Stimulated activated CD4-positive, alpha-beta T cell treated with anti-CD3 and anti-CD28 coated beads, Interleukin-15, amount 100 ng/mL, for 1 hour (primary cell): ENCODE data around the gene OR1J1.
A peak's percentile ranks its signal among the peaks of the same experiment; 100 is the strongest.

Experiments
- DNase-seq, 2 donors: peaks; one replicate each; pipeline ENCODE4 v3.0.0-alpha.2; 2020; ENCODE audit warnings: low read depth in 1 of 2, low spot score in 1 of 2

OR1J1 gene

GRCh38 chr9:122477826-122478225 is at the start of gene OR1J1:
Gene OR1J1, minus strand, starts transcription at chr9:122477926. Its CDS starts 0 bp downstream, at chr9:122477926.
- no peak for DNase-seq

GRCh38 chr9:122527193-122527592 is 49.5 kb upstream of the OR1J1 start, which contains the start of gene OR1N1:
Gene OR1N1, minus strand, starts transcription at chr9:122527293. Its CDS starts 0 bp downstream, at chr9:122527293.
- no peak for DNase-seq

DNA sequence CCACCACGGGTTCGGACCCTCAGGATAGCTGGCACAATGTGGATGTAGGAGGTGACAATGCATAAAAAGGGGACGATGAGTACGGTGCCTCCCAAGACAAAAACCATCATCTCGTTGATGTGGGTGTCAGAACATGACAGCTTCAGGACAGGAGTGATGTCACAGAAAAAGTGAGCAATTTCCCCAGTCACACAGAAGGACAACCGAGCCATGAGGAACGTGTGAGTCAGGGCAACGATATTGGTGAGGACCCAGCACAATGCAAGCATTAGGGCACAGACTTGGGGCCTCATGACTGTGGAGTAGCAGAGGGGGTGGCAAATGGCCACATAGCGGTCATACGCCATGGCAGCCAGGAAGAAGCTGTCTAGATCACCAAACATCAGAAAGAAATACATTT is 48.9 kb upstream of the OR1J1 start:
- no peak for DNase-seq

DNA sequence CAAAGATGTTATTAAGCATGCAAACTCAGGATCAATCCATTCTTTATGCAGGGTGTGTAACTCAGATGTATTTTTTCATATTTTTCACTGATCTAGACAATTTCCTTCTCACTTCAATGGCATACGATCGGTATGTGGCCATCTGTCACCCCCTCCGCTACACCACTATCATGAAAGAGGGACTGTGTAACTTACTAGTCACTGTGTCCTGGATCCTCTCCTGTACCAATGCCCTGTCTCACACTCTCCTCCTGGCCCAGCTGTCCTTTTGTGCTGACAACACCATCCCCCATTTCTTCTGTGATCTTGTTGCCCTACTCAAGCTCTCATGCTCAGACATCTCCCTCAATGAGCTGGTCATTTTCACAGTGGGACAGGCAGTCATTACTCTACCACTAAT is 41.6 kb upstream of the OR1J1 start:
- DNase-seq = no peak

DNA sequence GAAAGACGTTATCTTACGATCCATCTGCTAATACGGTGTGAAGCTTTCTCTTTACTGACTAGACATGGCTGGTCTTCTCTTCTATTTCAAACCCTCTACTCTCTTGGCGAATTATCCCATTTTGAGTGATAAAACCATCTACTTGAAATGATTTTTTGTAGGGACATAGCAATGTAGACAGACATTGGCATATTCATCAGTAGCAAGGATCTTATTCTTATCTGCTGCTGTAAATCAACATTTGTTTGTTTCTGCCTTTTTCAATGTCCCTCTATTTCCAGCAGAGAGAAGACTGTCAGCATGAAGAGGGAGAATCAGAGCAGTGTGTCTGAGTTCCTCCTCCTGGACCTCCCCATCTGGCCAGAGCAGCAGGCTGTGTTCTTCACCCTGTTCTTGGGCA is 41.1 kb upstream of the OR1J1 start, which contains the start of gene OR1J4:
TSS of gene OR1J4 (plus strand) at position 301 of the 400 bp plus-strand sequence. CDS start at position 301, 0 bp downstream.
- DNase-seq = no peak

DNA sequence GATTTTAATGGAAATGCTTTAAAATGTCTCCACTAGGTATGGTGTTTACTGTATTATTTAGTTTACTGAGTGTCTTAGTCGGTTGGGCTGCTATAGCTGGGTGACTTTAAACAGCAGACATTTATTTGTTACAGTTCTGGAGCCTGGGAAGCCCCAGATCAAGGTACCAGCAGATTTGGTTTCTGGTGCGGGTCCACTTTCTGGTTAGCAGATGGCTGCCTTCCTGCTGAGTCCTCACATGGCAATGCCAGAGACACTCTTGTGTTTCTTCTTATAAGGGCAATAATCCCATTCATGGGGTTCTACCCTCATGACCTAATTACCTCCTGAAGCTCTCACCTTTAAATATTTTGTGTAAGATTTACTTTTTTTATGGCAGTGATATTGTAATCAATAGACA is 40.5 kb upstream of the OR1J1 start:
- DNase-seq = no peak

- no peak for DNase-seq
Observed at GRCh38 chr9:122510502-122510901, 32.8 kb upstream of the OR1J1 start, which contains the start of gene OR1J2. Gene OR1J2, plus strand, starts transcription at chr9:122510802. Its CDS starts 0 bp downstream, at chr9:122510802.

GRCh38 chr9:122506964-122507363 is 29.2 kb upstream of the OR1J1 start:
- no peak for DNase-seq

GRCh38 chr9:122498883-122499288 is 21.2 kb upstream of the OR1J1 start:
- no peak for DNase-seq

DNA sequence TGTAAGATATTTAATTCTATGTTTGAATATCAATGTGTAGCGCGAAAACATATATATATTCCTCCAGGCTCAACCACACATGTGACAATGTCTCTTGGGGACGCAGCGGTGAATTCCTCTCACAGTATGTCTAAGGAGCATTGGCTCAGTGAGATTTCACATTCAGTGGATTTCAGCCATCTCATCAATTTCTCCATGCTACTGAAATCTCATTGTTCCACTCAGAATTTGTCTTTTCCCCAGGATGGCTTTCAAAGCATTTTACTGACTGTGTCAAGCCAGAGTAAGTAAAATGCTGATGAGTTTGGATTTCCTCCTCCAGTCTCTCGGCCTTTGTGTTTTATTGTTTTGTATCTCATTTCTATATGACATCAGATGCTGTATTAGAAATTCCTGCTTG is 1.3 kb upstream of the OR1J1 start:
- DNase-seq = no peak

- no peak for DNase-seq
Observed at GRCh38 chr9:122477346-122477745, 380 bp downstream of the OR1J1 start.

DNA sequence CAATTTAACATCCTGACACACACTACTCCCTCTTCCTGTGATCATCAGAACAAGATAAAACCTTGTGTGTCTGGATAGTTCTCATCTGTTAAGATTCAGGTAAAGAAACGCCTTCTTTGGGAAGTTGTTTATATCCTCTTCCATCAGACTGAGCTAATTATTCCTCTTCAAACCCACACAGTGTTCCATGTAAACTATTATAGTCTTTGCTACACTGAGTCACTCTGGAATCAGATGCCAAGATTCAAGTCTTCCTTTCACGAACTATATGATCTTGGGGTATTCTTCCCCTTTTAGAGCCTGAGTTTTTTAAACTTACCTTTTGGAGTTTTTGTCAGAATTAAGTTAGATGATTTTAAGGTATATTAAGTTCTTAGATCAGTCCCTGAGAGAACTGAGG is 2.0 kb downstream of the OR1J1 start:
- no peak for DNase-seq

DNA sequence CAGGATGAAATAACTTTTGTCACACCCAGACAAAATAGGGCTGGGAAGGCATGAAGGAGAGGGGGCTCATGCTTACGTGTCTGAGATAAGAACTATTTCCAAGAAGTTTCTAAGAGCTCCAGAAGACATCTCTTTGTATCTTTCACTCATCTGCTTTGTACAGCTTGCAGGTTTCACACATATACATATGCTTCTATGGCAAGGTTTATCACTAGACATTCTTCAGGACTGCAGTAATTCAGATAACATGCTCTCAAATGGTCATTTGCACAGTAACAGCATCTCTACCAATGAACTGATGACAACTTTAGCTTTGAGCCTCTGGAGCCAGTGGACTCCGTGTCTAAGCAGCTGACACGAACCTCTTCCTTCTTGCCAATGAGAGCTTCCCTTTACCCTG is 3.2 kb downstream of the OR1J1 start:
- no peak for DNase-seq

DNA sequence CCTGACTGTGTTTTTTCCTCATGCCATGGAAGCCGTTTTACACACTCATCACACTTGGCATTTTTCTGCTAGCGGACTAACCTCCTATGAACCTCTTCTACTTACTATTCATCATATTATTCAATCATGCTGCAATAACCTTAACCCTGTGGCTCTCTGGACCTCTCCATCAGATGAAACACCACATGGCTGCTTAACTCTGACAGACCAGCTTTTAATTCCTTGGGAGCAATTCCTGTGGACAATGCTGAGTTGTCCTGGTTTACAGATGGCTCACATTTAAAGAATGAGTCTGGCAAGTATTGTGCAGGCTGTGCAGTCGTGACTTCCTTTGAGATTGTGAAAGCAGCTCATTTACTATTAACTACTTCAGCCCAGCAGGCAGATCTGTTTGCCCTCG is 9.0 kb downstream of the OR1J1 start:
- no peak for DNase-seq

- DNase-seq = no peak
Observed at GRCh38 chr9:122466456-122466855, 11.3 kb downstream of the OR1J1 start.

DNA sequence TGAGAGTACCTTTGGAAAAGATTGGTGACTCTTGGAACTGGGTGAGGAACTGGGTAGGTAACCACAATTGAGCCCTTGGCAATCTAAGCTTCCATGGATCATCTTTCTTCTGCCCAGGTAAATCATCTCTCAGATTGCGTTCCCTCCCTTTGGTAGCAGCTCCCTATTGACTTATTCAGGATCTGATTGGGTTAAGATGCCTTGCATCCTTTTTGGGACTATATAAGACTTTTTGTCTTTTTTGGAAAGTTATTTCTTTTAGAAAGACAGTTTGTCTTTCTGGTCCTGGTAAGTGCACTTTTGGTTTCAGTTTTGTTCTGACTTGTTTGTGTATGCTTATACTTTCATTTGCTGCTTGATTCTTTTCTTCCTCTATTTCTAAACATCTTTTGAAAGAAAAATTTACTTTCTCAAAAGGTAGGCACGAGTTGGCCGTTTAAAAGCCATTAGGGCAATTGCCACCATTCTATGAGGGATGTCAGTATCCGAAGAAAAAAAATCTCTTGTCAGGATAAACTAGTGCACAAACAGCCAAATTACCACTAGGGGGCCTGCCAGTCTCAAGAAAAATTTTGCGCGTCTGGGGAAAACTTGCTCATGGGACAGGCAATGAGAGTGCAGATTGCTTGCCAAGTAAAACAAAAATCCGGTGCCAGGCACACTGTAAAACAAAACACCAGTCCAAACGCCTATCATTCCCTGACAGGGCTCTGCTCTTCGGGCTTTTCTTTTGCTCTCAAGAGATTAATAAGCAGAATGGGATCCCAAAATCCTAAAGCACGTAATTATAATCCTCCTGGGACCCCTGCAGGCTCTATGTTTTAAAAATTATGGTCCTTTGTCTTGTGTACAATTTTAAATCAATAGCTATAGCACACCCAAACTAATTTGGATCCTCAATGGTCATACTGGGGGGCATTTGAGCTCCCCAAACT is 12.8 kb downstream of the OR1J1 start:
- DNase-seq = peak; percentile 12 to 34

- peak in 1 of 2 donors; percentile 0 for DNase-seq
Observed at GRCh38 chr9:122463828-122464632, 13.7 kb downstream of the OR1J1 start.

DNA sequence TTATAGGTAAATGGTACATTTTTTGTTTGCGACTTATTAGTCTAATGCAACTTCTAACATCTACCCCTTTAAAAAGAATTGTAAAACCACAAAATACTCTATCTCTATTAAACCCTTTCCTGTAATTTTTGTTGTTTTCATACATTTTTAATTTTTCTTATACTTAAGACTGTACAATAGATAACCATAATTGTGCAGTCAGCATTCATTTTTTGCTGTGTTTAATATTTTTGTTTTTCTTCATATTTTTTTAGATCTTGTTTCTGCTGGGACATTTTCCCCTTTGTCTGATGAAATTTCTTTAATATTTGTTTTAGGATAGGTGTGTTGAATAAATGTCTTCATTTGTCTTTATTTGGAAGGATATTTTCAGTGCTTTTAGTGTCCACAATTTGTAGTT is 19.9 kb downstream of the OR1J1 start:
- no peak for DNase-seq

GRCh38 chr9:122456123-122456522 is 21.6 kb downstream of the OR1J1 start:
- DNase-seq = no peak

GRCh38 chr9:122453677-122454135 is 24.0 kb downstream of the OR1J1 start:
- no peak for DNase-seq

DNA sequence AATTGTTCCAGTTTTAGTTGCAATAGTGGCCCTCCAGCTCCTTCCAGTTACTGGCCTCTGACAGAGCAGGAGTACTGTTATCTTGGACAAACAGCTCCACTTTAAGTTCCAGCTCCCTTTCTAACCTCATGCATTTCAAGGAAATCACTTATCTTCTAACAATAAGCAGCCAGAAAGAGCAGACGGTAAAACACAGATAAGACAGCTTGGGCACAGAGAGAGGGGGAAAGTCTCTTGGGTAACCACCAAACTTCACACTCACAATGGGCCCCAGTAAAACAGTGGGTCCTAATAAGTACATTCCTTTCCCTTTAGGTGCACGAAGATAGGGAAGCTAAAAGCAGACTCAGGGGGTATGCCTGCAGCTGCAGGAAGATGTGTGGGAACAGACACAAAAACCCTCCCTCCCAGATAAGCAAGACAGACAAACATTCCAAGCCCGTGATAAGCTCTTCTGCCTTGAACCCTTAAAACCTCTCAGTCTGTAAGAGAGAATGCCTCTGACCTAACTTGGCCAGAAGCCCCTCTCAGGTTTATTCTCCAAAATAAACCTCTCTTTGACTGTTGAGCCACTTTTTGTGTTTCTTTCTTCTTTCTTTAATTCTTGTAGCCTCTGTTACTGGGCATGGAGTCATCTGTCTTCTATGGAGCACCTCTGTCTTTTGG is 30.8 kb downstream of the OR1J1 start:
- DNase-seq = no peak
